CD1c-positive myeloid dendritic cell (primary cell): ENCODE results near the gene GRID1.
A peak's percentile ranks its signal among the peaks of the same experiment; 100 is the strongest.
"Not testable (repeated sequence)": the region's sequence is repeated elsewhere in the genome, so short reads cannot be mapped to it uniquely, and the experiment has no call there.

Experiments used
- DNase-seq: peaks from one replicate; pipeline ENCODE4 v3.0.0-alpha.2; 2016; ENCODE audit errors: extremely low spot score

The GRID1 gene

GRCh38 chr10:86391986-86392722, 25.6 kb upstream of the GRID1 start:
- DNase-seq = no peak

GRCh38 chr10:86391236-86391840, 24.7 kb upstream of the GRID1 start:
- DNase-seq = no peak

GRCh38 chr10:86390337-86391120, 23.9 kb upstream of the GRID1 start:
- DNase-seq = no peak

GRCh38 chr10:86389441-86390193, 23.0 kb upstream of the GRID1 start:
- no peak for DNase-seq

- DNase-seq = not testable (repeated sequence)
Measured at GRCh38 chr10:86389109-86389440, 22.5 kb upstream of the GRID1 start.

- DNase-seq = no peak
Measured at GRCh38 chr10:86388119-86388704, 21.6 kb upstream of the GRID1 start.

- DNase-seq = no peak
Measured at GRCh38 chr10:86387178-86387794, 20.7 kb upstream of the GRID1 start.

GRCh38 chr10:86385806-86386205, 19.2 kb upstream of the GRID1 start:
- DNase-seq = no peak

GRCh38 chr10:86377797-86378146, 11.2 kb upstream of the GRID1 start:
- no peak for DNase-seq

- DNase-seq = peak; percentile 81
Measured at GRCh38 chr10:86376852-86377796, 10.5 kb upstream of the GRID1 start.

- DNase-seq = no peak
Measured at GRCh38 chr10:86376403-86376802, 9.8 kb upstream of the GRID1 start.

GRCh38 chr10:86375204-86375603, 8.6 kb upstream of the GRID1 start:
- no peak for DNase-seq

GRCh38 chr10:86374664-86375063, 8.1 kb upstream of the GRID1 start:
- DNase-seq = no peak

GRCh38 chr10:86373828-86374227, 7.2 kb upstream of the GRID1 start:
- no peak for DNase-seq

- DNase-seq = no peak
Measured at GRCh38 chr10:86373251-86373650, 6.7 kb upstream of the GRID1 start.

- no peak for DNase-seq
Measured at GRCh38 chr10:86372784-86373239, 6.2 kb upstream of the GRID1 start.

- no peak for DNase-seq
Measured at GRCh38 chr10:86372119-86372783, 5.7 kb upstream of the GRID1 start.

- no peak for DNase-seq
Measured at GRCh38 chr10:86371691-86372090, 5.1 kb upstream of the GRID1 start.

- no peak for DNase-seq
Measured at GRCh38 chr10:86371116-86371515, 4.5 kb upstream of the GRID1 start.
